DMS153 (cell line): ENCODE data around the gene ZFP36.
A peak's percentile ranks its signal among the peaks of the same experiment; 100 is the strongest.

ENCODE experiments used
- DNase-seq: peaks from one replicate; lab custom pipeline; 2025; lab: John Stamatoyannopoulos, UW

ZFP36 gene

DNA sequence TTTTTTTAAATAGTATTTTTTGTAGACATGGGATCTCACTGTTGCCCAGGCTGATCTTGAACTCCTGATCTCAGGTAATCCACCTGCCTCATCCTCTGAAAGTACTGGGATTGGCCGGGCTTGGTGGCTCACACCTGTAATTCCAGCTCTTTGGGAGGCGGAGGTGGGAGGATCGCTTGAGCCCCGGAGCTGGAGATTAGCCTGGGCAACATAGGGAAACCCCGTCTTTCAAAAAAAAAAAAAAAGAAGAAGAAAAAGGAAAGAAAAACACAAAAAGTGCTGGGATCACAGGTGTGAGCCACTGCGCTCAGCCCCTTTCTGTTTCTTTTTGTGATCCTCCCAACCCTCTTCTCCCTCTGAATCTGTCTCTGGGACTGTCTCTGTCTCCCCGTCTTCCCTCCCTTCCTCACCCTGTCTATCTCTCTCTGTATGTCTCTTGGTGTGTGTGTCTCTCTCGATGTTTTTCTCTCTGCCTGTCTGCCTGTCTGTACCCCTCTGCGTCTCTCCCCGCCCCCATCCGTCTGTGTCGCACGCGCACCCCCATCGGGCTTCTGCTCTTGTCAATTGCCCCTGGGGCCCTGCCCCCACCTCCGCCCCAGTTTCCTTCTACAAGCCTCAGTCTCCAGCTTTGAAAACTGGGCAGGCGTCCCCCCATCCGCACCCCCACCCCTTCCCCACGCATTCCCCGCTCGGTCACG lies 540 bp upstream of the ZFP36 start:
- no peak for DNase-seq

DNA sequence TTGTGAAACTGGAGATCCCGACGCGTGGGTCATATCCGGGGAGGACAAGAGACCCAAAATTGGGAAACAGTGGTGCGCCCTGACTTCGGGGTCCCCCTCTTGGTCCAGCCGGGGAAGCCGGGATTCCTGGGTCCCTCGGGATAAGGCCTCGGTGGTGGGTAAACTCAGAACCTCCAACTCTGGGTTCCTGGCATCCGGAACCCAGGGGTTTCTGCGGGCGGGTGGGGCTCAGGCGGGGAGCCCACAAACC lies 688 bp downstream of the ZFP36 start:
- DNase-seq = no peak

DNA sequence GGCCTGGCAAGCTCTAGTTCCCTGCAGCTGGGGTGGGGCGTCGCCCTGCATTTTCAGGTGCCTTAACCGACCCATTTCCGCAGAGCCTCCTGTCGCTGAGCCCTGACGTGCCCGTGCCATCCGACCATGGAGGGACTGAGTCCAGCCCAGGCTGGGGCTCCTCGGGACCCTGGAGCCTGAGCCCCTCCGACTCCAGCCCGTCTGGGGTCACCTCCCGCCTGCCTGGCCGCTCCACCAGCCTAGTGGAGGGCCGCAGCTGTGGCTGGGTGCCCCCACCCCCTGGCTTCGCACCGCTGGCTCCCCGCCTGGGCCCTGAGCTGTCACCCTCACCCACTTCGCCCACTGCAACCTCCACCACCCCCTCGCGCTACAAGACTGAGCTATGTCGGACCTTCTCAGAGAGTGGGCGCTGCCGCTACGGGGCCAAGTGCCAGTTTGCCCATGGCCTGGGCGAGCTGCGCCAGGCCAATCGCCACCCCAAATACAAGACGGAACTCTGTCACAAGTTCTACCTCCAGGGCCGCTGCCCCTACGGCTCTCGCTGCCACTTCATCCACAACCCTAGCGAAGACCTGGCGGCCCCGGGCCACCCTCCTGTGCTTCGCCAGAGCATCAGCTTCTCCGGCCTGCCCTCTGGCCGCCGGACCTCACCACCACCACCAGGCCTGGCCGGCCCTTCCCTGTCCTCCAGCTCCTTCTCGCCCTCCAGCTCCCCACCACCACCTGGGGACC lies 1.2 kb downstream of the ZFP36 start:
- no peak for DNase-seq

DNA sequence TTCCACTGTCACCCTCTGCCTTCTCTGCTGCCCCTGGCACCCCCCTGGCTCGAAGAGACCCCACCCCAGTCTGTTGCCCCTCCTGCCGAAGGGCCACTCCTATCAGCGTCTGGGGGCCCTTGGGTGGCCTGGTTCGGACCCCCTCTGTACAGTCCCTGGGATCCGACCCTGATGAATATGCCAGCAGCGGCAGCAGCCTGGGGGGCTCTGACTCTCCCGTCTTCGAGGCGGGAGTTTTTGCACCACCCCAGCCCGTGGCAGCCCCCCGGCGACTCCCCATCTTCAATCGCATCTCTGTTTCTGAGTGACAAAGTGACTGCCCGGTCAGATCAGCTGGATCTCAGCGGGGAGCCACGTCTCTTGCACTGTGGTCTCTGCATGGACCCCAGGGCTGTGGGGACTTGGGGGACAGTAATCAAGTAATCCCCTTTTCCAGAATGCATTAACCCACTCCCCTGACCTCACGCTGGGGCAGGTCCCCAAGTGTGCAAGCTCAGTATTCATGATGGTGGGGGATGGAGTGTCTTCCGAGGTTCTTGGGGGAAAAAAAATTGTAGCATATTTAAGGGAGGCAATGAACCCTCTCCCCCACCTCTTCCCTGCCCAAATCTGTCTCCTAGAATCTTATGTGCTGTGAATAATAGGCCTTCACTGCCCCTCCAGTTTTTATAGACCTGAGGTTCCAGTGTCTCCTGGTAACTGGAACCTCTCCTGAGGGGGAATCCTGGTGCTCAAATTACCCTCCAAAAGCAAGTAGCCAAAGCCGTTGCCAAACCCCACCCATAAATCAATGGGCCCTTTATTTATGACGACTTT lies 2.0 kb downstream of the ZFP36 start:
- no peak for DNase-seq

DNA sequence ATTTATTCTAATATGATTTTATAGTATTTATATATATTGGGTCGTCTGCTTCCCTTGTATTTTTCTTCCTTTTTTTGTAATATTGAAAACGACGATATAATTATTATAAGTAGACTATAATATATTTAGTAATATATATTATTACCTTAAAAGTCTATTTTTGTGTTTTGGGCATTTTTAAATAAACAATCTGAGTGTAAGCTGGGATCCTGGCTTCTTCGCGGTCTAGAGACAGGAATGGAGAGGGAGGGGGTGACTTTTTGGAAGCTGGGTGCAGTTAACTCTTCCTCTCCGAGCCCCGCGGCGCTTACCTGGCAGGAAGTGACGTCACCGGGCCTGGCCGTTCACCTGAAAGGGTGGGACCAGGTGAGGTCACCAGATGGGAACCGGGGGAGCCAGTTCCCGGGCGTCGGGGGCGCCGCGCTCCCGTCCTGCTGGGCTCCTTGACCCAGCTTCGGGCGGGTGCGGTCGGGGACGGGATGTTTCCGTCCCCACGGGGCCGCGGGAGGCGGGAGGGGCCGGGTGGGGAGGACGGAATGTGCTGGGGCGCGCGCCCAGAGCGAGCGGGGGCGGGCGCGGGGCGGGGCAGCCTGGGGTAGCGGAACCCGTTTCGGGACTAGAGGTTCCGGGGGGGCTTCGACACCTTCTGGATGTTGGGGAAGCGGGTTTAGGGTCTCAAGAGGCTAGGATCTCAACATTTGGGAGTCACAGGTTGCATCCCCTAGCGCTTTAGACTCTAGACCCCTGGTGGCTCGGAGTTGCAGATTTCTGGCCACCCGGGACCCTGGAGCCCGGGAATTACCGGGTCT lies 2.8 kb downstream of the ZFP36 start:
- DNase-seq = peak; percentile 89

GRCh38 chr19:39410017-39410830 lies 3.6 kb downstream of the ZFP36 start:
- peak; percentile 39 for DNase-seq

DNA sequence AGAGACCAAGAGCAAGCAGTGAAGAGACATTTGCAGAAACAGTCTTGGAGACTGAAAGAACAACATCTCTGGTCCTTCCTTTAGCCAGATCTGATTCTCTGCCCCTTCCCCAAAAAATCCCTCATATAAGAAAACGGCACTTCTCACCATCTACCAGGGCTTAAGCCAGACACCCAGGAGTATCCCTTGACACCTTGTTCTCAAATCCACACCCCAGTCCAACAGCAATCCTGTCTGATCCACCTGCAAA lies 4.1 kb downstream of the ZFP36 start:
- DNase-seq = no peak

GRCh38 chr19:39411081-39411831 lies 4.6 kb downstream of the ZFP36 start:
- no peak for DNase-seq

DNA sequence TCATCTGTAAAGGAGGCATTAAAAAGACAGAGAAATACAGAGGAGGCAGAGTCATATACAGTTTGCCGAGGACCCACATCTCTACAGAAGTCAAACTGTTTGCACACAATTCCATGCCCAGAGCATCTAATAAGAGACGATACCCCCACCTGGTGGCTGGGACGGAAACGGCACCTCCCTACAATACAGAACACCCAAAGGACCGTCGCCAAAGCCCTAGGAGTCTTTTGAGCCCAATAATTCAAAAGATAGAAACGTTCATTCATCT lies 5.1 kb downstream of the ZFP36 start:
- DNase-seq = peak; percentile 89

- DNase-seq = peak; percentile 99
Observed at GRCh38 chr19:39412100-39412866, 5.6 kb downstream of the ZFP36 start, which contains the start of gene PLEKHG2. Gene PLEKHG2 (plus strand): TSS chr19:39412669. CDS start chr19:39414087, 1,418 bp downstream.

DNA sequence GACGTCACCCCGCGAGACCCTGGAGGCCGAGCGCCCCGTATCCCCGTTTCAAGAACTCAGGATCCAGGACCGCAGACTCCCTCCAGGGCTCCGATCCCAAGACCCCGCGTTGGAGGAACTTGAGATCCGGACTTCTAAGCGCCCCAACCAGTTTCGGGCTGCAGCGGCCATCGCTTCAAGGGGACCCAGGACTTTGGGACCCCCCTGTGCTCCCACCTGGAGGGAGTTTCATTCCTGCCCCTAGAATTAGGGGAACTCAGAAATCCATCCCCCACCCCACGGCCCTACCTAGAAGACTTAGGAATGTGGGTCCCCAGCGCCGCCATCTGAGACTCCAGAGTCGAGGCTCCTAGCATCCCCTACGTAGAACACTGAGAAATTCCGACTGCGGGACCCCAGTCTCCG lies 6.2 kb downstream of the ZFP36 start:
- no peak for DNase-seq

GRCh38 chr19:39413272-39413910 lies 6.7 kb downstream of the ZFP36 start:
- DNase-seq = no peak

DNA sequence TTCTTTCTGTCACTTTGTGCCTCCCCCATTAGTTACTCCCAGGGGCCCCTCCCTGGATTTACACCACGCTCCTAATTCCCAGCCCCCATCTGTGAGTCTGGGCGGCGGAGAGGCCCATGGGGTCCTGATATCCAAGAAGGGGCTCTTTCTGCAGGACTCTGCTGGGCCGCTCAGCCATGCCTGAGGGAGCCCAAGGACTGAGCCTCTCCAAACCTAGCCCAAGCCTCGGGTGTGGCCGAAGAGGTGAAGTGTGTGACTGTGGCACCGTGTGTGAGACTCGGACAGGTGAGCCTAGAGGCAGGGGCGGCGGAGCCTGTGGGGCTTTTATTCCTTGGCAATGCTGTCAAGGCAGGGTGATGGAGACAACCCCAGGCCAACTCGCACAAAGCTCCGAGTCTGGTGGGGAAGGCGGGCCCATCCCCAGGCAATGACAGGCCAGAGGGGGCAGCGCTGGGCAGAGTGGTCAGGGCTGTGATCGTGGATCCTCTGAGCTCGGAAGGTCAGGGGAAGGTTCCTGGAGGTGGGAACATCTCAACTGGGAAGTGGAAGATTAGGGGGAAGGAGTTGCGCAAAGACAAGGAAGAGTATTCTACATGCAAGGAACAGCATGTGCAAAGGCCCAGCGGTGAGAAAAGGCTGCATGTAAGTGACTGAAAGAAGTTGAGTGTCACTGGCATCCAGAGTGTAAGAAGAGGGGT lies 7.4 kb downstream of the ZFP36 start:
- no peak for DNase-seq

GRCh38 chr19:39415111-39416046 lies 8.7 kb downstream of the ZFP36 start:
- no peak for DNase-seq

GRCh38 chr19:39416152-39417120 lies 9.8 kb downstream of the ZFP36 start:
- DNase-seq = no peak

DNA sequence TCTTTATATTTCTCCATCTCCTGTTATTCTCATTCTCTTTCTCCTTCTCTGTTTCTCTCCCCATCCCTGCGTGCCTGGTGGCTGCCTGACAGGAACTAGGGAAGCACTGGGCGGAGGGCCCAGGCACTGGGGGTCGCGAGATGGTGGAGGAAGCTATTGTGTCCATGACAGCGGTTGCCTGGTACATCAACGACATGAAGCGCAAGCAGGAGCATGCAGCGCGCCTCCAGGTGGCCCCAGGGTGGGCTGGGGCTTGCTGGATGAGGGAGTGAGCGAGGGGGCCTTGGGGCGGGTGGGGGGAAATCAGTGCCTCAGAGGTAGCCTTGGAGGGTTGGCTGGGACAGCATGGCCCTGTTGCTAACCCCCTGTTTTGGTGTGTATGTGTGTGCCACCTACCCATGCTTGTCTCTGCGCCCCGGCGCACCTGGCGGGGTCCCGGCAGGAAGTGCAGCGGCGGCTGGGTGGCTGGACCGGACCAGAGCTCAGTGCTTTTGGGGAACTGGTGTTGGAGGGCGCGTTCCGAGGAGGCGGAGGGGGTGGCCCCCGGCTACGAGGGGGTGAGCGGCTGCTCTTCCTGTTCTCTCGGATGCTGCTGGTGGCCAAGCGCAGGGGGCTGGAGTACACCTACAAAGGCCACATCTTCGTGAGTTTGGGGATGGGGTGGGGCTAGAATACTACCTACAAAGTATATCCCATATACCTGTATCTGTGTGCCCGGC lies 11.0 kb downstream of the ZFP36 start:
- no peak for DNase-seq
